GM19240 (cell line): ENCODE data around the gene NSD2.
A peak's percentile ranks its signal among the peaks of the same experiment; 100 is the strongest.

Source experiments
- DNase-seq: peaks from one replicate; pipeline ENCODE4 v3.0.0; 2011; ENCODE audit warnings: low spot score; ENCODE audit not compliant: insufficient read length

Gene NSD2

DNA sequence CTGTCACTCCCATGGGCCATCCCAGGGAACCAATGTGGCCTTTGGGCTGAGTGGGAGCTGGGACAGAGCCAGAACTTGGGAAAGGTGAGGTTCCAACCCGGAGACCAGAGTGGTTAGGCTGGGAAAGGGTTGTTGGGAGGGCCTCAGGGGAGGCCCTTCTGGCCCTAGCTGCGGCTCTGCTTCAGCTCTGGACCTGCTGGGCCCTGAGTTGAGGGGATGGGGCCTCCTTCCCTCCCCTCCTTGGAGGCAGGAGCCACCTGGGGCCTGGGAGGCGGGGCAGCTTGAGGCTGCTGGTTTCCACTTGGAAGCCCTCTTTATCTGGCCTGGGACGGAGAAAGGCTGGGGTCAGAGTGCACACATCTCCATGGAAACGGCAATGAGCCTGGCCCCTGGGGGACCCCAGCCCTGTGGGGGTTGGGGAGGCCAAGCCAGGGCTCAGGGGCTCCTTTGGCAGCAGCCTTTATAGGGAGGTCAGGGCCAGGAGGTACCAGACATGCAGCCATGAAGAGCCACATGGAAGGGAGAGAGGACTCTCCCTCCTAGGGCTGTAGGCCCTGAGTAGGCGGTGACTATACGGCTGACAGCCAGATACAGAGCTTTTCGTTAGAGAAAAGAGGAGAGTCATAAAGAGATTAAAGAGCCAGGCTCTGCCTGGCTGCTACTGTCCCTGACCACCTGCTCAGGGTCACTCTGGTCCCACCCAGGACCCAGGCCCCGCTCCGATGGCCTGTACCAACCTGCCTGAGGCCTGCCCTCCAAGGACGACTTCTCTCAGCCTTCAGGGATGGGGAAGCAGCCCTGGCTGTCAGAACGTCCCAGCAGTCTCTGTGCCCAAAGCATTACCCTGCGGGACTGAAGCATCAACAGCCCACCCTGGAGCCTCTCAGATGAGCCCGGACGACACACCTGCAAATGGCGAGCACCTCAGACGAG lies 6.9 kb upstream of the NSD2 start:
- no peak for DNase-seq

DNA sequence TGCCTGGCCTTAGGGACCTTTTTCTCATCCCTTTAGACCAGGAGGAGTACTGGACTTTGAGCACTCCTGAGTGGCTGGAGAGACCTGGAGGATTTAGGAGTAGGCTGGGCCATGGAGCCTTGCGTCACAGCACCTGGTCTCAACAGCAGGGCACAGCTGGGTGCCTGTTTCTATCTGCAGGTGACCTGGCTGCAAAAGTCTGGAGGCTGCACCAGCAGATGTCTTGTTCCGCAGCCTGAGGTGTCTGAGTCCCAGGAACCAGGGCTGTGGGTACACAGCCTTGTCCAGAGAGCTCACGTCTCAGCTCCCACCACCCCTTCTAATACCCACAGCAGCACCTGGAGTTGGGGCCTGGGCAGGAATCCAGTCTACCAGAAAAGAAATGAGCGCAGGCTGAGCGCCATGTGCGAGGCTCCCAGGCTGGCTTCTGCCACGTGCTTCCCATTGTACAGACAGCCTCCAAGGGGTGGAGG lies 5.0 kb upstream of the NSD2 start:
- DNase-seq = no peak

DNA sequence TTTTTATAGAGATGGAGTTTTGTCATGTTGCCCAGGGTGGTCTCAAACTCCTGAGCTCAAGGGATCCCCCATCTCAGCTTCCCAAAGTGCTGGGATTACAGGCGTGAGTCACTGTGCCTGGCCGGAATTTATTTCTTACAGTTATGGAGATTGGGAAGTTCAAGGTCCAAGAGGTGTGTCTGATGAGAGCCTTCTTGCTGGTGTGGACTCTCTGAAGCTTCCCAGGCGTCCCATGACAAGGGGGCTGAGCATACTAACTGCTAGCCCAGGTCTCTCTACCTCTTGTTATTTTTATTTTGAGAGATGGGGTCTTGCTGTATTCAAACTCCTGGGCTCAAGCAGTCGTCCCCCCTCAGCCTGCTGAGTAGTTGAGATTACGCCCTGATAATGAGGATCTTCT lies 2.9 kb upstream of the NSD2 start:
- DNase-seq = no peak

DNA sequence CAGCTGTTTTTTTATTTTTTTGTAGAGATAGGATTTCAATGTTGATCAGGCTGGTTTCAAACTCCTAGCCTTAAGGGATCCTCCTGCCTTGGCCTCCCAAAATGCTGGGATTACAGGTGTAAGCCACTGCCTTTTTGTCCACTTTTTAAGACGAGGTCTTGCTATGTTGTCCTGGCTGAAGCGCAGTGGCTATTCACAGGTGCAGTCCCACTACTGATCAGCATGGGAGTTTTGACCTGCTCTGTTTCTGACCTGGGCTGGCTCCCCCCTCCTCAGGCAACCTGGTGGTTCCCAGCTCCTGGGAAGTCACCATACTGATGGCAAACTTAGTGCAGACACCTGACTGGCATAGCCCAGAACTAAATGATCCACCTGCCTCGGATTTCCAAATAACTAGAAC lies 2.3 kb upstream of the NSD2 start:
- DNase-seq = no peak

DNA sequence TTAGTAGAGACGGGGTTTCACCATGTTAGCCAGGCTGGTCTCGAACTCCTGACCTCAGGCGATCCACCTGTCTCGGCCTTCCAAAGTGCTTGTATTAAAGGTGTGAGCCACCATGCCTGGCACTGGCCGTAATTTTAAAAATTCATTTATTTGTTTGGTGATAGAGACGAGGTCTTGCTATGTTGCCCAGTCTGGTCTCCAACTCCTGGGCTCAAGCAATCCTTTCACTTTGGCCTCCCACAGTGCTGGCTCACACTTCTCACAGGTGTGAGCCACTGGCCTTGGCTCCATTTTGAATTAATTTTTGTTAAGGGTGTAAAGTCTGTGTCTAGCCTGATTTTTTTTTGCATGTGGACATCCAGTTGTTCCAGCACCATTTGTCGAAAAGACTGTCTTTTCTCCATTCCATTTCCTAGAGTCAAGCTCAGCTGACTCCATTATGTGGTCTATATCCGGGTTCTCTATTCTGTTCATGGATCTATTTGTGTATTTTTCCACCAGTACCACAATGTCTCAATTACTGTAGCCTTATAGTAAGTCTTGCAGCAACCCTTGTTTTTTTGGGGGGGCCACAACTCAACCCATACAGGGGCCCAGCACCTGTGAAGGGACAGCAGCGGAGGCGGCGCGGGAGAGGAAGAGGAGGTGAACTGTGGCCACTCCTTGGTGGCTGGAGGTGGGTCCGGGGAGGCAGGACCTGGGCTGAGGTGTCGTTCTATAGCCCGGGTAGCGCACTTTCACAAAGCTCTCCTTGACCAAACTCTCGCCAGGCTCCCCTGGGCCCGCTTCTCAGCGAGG lies 1.5 kb upstream of the NSD2 start:
- DNase-seq = no peak

DNA sequence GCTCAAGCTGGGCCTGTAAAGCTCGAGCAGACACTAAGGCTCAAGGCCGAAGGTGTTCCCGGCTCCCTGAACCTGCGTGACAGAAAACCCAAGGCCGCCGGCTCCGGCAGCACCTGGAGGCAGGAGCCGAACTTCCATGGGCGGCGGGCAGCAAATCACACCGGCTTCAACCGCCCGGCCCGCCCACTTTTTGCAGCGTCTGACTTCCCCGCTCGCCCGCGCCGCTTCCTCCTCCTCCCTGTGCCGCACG lies 940 bp upstream of the NSD2 start:
- peak; percentile 84 for DNase-seq

DNA sequence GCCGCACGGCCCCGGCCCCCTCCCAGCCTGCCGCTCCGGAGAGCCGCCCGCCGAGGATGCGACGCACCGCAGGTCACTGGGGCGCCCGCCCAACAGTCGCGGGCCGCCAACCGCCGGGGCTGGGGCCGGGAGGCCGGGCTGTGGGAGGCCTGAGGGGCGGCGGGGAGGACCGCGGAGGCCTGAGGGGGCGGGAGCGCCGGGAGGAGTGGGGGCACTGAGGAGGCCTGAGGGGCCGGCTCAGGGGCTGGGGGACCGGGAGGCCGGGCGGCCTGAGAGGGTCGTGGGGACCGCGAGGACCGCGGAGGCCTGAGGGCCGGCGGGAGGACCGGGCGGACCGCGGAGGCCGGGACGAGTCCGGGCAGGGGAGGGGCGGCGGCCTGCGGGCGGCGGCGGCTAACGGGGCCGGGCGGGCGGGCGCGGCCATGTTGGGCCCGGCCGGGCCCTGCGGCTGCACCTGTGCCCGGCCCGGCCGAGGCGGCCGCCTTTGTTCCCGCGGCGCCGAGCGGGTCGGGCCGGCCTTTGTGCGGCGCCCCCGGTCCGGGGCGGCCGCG lies 353 bp downstream of the NSD2 start:
- DNase-seq = peak; percentile 31

DNA sequence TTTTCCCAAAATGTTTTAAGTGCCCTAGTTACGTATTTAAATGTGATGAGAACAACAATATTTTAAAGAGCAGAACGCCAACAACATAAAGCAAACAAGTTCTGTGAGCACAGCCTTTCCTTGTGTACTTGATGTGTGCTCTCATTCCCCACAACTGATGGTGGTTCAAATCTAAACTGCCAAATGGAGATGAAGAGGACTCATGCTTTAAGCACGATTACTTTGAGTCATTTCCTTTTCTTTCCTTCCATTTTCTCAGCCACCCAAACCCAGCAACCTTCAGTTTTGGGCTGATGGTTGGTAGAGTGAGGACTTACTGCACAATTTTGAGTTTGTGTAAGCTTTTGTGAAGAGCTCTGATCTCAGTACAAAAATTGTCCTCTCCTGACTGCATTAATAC lies 1.7 kb downstream of the NSD2 start:
- DNase-seq = peak; percentile 22

DNA sequence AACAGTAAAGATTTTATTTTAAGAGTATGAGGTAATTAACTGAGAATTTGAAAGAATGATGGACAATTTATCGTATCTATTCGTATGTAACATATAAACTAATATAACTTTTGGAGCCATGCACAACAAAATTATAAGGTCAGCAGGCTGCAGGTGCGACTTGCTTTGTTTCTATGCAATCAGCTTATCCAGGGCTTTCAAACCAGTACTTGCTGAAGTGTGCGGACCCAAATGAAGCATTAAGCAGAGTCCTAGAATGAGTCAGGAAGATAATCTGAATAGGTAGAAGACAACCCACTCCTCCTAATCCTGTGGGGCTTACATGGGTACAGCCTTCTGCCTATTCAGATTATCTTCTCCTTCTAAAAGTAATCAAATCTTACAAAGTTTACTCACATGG lies 2.1 kb downstream of the NSD2 start:
- DNase-seq = no peak

DNA sequence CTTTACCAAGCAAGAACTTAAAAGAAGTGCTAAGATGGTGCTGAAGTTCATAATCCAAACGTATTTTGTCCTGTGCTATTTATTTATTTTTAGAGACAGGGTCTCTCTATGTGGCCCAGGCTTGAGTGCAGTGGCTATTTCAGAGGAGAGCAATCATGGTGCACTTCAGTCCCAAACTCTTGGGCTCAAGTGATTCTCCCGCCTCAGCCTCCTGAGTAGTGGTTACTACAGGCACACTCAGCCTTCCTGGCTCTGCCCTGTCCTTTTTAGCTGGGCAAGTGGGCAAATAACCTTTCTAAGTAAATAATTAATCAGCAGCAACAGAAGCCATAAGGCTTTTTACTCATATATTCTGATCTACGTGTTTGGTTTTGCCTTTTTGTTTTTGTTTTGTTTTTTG lies 2.6 kb downstream of the NSD2 start:
- DNase-seq = no peak

DNA sequence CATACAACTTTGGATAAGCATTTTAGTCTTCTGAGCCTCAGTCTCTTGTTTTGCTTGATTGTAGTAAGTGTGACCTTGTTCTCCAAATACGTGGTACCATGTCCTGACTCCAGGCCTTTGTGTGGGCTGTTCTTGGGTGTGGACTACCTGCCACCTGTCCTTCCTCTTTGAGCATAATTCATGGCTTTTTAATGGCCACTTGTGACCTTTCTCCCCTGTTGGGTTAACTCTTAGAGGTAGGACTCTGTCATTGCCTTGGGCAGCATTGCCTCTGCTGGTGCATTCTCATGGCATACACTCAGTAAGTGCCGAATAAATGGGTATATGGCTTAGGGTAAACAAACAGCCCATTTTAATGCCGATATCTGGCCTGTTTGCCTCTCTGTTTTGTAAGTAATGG lies 3.0 kb downstream of the NSD2 start:
- no peak for DNase-seq

DNA sequence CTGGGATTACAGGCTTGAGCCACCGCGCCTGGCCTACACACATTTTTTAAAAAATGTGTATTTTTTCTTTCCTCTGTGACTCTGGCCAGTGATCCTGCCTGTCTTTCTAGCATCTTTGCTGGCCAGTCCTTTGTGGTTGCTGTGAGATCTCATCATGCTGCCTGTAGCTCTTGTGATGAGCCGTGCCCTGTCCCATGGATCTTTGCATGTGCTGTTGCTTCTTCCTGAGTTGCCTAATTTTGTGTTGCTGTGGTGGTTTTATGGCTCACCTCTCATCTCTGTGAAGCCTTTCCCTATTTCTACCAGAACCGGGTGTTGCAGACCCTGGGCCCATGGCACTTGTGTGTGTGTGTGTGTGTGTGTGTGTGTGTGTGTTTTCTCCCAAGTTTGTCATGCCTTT lies 8.3 kb downstream of the NSD2 start:
- DNase-seq = no peak

DNA sequence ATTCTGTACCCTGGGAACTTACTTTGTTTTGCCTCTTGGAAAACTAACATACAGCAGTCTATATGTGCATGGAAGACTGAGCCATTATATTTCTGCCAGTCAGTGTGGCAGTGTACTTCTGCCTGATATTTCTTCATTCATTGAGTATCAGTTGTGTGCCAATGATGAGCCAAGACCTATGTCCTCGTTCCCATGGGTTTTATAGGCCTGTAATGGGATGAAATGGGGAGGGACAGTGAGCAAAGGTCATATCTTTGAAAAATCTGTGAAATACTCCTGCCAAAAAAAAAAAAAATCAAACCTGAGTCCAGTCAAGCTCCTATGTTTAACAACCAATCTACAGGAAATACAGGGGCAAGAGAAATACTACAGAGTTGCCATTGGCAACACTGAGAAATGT lies 9.1 kb downstream of the NSD2 start:
- DNase-seq = no peak

DNA sequence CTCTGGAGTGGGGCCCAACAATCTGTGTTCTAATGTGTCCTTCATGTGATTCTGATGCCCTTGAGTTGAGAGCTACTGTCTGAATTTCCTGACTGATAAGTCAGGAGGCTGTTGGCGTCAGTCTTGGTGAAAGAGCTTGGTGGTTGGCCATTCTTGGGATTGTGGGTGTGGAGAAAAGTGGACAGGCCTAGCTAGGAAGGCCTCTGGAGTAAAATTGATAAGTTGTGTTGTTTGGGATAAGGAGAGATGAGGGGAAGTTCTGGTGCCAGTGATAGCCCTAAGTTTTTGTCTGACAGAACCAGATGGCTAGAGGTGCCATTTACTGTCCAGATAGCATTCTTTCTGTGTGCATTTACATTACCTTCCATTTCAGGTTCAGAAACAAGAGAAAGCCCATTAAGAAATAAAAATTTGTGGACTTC lies 11.7 kb downstream of the NSD2 start:
- no peak for DNase-seq

DNA sequence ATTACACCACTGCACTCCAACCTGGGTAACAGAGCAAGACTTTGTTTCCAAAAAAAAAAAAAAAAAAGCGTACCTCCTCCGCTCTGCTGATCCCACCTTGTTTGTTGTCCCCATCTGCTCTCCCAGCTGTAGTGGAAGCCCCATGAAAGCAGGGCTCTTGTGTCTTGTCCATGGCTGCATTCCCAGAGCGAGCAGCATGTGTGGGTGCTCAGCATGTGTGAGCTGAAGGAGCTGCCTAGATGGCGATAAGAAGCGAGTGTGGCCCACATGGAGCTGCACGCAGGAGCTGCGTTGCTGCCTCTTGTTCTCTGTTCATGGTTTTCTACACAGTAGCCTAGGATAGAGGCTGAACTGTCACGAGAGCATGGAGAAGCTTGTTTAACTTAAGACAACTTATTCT lies 12.4 kb downstream of the NSD2 start:
- no peak for DNase-seq

DNA sequence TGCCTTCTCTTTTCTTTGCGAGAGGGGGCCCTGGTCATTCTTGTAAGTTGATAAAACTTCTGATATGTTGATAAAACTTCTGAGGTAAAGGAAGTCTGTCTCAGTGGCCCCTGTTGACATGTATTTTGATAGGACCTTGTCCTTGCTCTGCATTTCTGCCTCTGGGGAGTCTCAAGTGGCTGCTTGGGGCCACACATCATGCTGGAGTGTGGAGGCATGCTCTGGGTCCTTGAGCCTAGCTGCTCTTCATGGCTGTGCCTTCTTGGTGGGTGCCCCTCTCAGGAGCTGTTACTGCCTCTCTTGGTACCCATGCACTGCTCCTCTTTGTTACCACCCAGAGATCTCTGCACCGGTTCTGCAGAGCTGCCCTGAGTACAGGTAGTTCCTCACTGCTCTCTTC lies 14.2 kb downstream of the NSD2 start:
- no peak for DNase-seq

DNA sequence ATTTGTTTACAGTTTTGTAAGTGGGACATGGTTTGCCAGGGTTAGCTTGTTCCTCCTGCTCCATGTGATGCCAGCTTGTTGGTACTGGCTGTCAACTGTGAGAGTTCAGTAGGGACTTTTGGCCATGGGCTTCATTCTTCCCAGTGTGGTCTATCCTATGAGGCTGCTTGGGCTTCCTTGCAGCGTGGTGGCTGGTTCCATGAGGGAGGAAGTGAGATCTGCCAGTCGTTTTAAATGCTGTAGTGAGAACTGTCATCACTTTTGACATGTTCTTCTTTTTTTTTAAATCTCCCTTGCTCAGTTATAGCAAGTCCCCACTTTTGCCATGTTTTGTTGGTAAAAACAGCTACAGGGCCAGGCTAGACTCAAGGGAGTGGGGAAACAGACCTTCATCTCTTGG lies 15.9 kb downstream of the NSD2 start:
- no peak for DNase-seq

DNA sequence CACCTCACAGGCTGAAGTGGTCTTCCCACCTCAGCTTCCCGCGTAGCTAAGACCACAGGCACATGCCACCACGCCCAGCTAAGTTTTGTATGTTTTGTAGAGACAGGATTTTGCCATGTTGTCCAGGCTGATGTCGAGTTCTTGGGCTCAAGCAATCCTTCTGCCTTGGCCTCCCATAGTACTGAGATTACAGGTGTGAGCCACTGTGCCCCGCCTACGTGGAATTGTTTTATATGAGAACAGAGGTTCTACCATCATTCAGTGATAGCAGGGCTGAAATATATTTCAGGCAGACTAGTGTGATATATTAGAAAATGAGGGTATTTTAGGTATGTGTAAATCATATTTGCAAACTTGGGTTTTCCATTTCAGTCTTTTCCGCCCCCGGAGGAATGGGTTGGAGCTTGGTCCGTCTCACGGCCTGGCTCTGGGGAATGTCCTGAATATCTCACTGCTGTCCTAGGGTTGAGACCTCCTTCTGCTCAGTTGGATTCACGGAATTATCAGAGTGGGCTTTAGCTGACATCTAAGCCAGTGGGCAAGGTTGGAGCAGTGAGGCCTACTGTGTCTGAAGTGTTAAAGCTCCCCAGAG lies 19.9 kb downstream of the NSD2 start:
- no peak for DNase-seq

DNA sequence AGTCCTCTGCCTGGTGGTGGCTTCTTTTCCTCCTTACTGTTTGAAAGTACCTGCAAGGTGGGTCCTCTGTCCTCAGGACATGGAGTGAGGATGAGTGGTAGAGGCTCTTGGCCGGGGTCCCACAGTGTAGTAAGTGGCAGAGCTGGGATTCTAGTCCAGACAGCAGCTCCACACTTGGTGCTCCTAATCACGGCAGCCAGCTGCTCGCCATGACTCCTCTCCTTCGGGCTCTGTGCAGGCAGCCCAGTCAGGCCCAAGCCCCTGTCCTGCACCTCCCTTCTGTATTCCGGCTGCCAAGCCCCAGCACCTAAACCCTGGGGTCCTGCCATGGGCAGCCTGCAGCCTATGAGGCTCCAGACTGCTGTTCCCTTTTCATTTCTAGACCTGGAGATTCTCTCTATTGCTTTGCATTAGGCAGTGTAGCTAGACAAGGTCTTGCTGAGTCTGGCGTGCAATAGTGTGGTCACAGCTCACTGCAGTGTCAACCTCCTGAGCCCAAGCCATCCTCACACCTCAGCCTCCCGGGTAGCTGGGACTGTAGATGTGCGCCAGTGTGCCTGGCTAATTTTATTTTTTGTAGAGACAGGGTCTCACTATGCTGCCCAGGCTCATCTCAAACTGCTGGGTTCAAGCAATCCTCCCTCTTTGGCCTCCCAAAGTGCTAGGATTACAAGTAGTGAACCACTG lies 24.9 kb downstream of the NSD2 start:
- DNase-seq = no peak

DNA sequence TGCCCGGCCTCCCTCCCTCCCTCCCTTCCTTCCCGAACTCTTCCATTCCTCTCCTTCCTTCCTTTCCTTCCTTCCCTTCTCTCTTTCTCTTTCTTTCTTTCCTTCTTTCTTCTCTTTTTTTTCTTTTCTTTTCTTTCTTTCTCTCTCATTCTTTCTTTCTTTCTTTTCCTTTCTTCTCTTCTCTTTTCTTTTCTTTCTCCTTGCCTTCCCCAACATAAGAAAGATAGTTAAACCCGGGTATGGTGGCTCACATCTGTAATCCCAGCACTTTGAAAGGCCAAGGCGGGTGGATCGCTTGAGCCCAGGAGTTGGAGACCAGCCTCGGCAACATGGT lies 25.4 kb downstream of the NSD2 start:
- DNase-seq = no peak

DNA sequence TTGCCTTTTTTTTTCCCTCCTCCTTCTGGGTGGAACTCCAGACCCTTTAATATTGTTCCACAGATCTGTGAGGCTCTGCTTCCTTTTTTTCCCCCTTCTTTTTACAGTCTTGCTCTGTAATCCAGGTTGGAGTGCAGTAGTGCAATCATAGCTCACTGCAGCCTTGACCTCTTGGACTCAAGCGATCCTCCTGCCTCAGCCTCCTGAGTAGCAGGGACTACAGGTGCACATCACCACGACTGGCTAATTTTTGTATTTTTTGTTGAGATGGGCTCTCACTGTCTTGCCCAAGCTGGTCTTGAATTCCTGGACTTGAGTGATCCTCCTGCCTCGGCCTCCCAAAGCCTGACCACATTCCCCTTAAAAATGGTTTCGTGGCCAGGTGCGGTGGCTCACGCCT lies 26.8 kb downstream of the NSD2 start:
- DNase-seq = no peak

DNA sequence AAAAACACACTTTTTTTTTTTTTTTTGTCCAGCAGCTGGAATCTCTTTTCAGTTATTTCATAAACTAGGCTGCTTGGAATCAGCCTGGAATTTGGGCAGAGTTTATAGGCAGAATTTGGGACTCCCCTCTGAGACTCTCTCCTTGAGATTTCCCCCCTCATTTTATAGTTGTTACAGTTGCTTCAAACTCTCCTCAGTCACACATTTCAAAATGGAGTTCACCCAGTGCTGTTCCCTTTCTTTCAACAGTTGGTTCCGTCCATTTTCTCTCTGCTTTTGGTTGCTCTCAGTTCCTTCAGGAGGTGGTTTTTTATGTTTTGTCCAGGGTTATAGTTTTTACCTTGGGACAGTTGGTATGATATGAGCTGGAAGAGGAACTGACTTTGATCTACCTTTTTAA lies 27.5 kb downstream of the NSD2 start:
- no peak for DNase-seq
